Measurements from ENCODE around the gene OR4D6. TPM values are rescaled to one million over a fixed set of nuclear protein-coding genes. Genes with fewer than 3 reads are reported as not detected.
"Not testable (repeated sequence)": the region's sequence is repeated elsewhere in the genome, so short reads cannot be mapped to it uniquely, and the experiment has no call there.

The OR4D6 gene
- total RNA-seq: not detected
- long read RNA-seq: 0 reads

- no peak for DNase-seq
- intact Hi-C loops (cut with DNase I): no loop called here
- no peak for ATAC-seq (ENCODE audit: poor library complexity)
Observed at GRCh38 chr11:59456661-59457060, at the start of gene OR4D6. TSS of gene OR4D6 (plus strand) at chr11:59456961. CDS start at chr11:59456961, 0 bp downstream.

- ATAC-seq (ENCODE audit: poor library complexity): no peak
- intact Hi-C loops (cut with DNase I): no loop called here
- no peak for DNase-seq
Observed at GRCh38 chr11:59413646-59414045, 43.1 kb upstream of the OR4D6 start.

- ATAC-seq (ENCODE audit: poor library complexity): no peak
- intact Hi-C loops (cut with DNase I): no loop called here
- no peak for DNase-seq
Observed at GRCh38 chr11:59415111-59415510, 41.6 kb upstream of the OR4D6 start.

GRCh38 chr11:59416613-59417012 is 40.1 kb upstream of the OR4D6 start:
- intact Hi-C loops (cut with DNase I): no loop called here
- ATAC-seq (ENCODE audit: poor library complexity) (no peak), DNase-seq (no peak)

- intact Hi-C loops (cut with DNase I): no loop called here
- DNase-seq: no peak
- ATAC-seq (ENCODE audit: poor library complexity): no peak
Observed at GRCh38 chr11:59417023-59417422, 39.7 kb upstream of the OR4D6 start.

- ATAC-seq (ENCODE audit: poor library complexity) (no peak), DNase-seq (no peak)
- intact Hi-C loops (cut with DNase I): no loop called here
Observed at GRCh38 chr11:59418156-59418555, 38.6 kb upstream of the OR4D6 start.

- DNase-seq (no peak), ATAC-seq (ENCODE audit: poor library complexity) (no peak)
- intact Hi-C loops (cut with DNase I): no loop called here
Observed at GRCh38 chr11:59423835-59424234, 32.9 kb upstream of the OR4D6 start.

- intact Hi-C loops (cut with DNase I): no loop called here
- no peak for ATAC-seq (ENCODE audit: poor library complexity)
Observed at GRCh38 chr11:59425131-59425530, 31.6 kb upstream of the OR4D6 start.

GRCh38 chr11:59426361-59427067 is 30.2 kb upstream of the OR4D6 start, which contains the start of gene OR5A2:
TSS of gene OR5A2 (minus strand) at chr11:59426413. CDS start at chr11:59422953, 3,460 bp downstream.
- intact Hi-C loops (cut with DNase I): no loop called here
- no peak for ATAC-seq (ENCODE audit: poor library complexity)
- DNase-seq: no peak

More at GRCh38 chr11:59425131-59425530, 31.6 kb upstream of the OR4D6 start:
- no peak for DNase-seq

GRCh38 chr11:59427068-59427382 is 29.7 kb upstream of the OR4D6 start:
- ATAC-seq (ENCODE audit: poor library complexity): no peak
- intact Hi-C loops (cut with DNase I): no loop called here
- no peak for DNase-seq

GRCh38 chr11:59429924-59430516 is 26.7 kb upstream of the OR4D6 start:
- ATAC-seq (ENCODE audit: poor library complexity): no peak
- intact Hi-C loops (cut with DNase I): no loop called here
- DNase-seq: no peak

- DNase-seq (no peak), ATAC-seq (ENCODE audit: poor library complexity) (no peak)
- intact Hi-C loops (cut with DNase I): no loop called here
Observed at GRCh38 chr11:59436169-59436568, 20.6 kb upstream of the OR4D6 start, which contains the start of gene OR5A1. TSS of gene OR5A1 (plus strand) at chr11:59436469. CDS start at chr11:59443169, 6,700 bp downstream.

GRCh38 chr11:59437770-59438169 is 19.0 kb upstream of the OR4D6 start:
- no peak for ATAC-seq (ENCODE audit: poor library complexity)
- intact Hi-C loops (cut with DNase I): no loop called here
- DNase-seq: no peak

- intact Hi-C loops (cut with DNase I); ATAC-seq (ENCODE audit: poor library complexity); DNase-seq: not testable (repeated sequence)
Observed at GRCh38 chr11:59445624-59446023, 11.1 kb upstream of the OR4D6 start.

- DNase-seq (no peak), ATAC-seq (ENCODE audit: poor library complexity) (no peak)
- intact Hi-C loops (cut with DNase I): no loop called here
Observed at GRCh38 chr11:59448484-59448883, 8.3 kb upstream of the OR4D6 start.

- ATAC-seq (ENCODE audit: poor library complexity) (no peak), DNase-seq (no peak)
- intact Hi-C loops (cut with DNase I): no loop called here
Observed at GRCh38 chr11:59459916-59460315, 3.2 kb downstream of the OR4D6 start.

GRCh38 chr11:59463190-59463641 is 6.5 kb downstream of the OR4D6 start:
- intact Hi-C loops (cut with DNase I): no loop called here
- DNase-seq (no peak), ATAC-seq (ENCODE audit: poor library complexity) (no peak)

GRCh38 chr11:59473015-59473414 is 16.3 kb downstream of the OR4D6 start, which contains the start of gene OR4D10:
TSS of gene OR4D10 (plus strand) at chr11:59473315. CDS start at chr11:59477430, 4,115 bp downstream.
- DNase-seq (no peak), ATAC-seq (ENCODE audit: poor library complexity) (no peak)
- intact Hi-C loops (cut with DNase I): no loop called here

- intact Hi-C loops (cut with DNase I): no loop called here
- DNase-seq (no peak), ATAC-seq (ENCODE audit: poor library complexity) (no peak)
Observed at GRCh38 chr11:59475176-59475575, 18.4 kb downstream of the OR4D6 start.

GRCh38 chr11:59479906-59480305 is 23.1 kb downstream of the OR4D6 start:
- DNase-seq: no peak
- intact Hi-C loops (cut with DNase I): no loop called here
- no peak for ATAC-seq (ENCODE audit: poor library complexity)
